Stimulated activated CD8-positive, alpha-beta memory T cell treated with anti-CD3 and anti-CD28 coated beads, Interleukin-7, amount 100 ng/mL, for 24 hours (primary cell): ENCODE results near the gene IRAK1.

Experiments
- DNase-seq: peaks from one replicate; pipeline ENCODE4 v3.0.0-alpha.2; 2020; ENCODE audit warnings: low read depth

The IRAK1 gene

GRCh38 chrX:154019633-154020528 lies at the start of gene IRAK1:
Gene IRAK1, minus strand, starts transcription at chrX:154019902. Its CDS starts 90 bp downstream, at chrX:154019812.
- DNase-seq = no peak

GRCh38 chrX:154068560-154068959 lies 48.9 kb upstream of the IRAK1 start:
- DNase-seq = no peak

- no peak for DNase-seq
These were observed 45.1 kb upstream of the IRAK1 start for GRCh38 chrX:154064637-154065435.

- DNase-seq = no peak
These were observed 43.5 kb upstream of the IRAK1 start for GRCh38 chrX:154063234-154063633.

GRCh38 chrX:154061801-154062200 lies 42.1 kb upstream of the IRAK1 start:
- no peak for DNase-seq

- no peak for DNase-seq
These were observed 40.1 kb upstream of the IRAK1 start for GRCh38 chrX:154059729-154060245.

GRCh38 chrX:154059231-154059630 lies 39.5 kb upstream of the IRAK1 start:
- no peak for DNase-seq

GRCh38 chrX:154058214-154058997 lies 38.7 kb upstream of the IRAK1 start:
- no peak for DNase-seq

- no peak for DNase-seq
These were observed 38.1 kb upstream of the IRAK1 start for GRCh38 chrX:154057791-154058190.

- DNase-seq = no peak
These were observed 37.1 kb upstream of the IRAK1 start for GRCh38 chrX:154056770-154057241.

- peak; percentile 41 for DNase-seq
These were observed 31.6 kb upstream of the IRAK1 start for GRCh38 chrX:154051201-154051810.

GRCh38 chrX:154050113-154050495 lies 30.4 kb upstream of the IRAK1 start:
- no peak for DNase-seq

- DNase-seq = no peak
These were observed 29.8 kb upstream of the IRAK1 start for GRCh38 chrX:154049209-154050112.

- DNase-seq = no peak
These were observed 28.7 kb upstream of the IRAK1 start for GRCh38 chrX:154048398-154048797.

GRCh38 chrX:154046940-154047610 lies 27.4 kb upstream of the IRAK1 start:
- no peak for DNase-seq

GRCh38 chrX:154046031-154046781 lies 26.5 kb upstream of the IRAK1 start:
- DNase-seq = no peak

GRCh38 chrX:154044091-154044490 lies 24.4 kb upstream of the IRAK1 start:
- no peak for DNase-seq

- DNase-seq = no peak
These were observed 23.5 kb upstream of the IRAK1 start for GRCh38 chrX:154043003-154043763.
